ENCODE results near the gene GPR39. TPM values are rescaled to one million over a fixed set of nuclear protein-coding genes. Genes with fewer than 3 reads are reported as not detected.

The GPR39 gene
- total and polyA plus RNA-seq, 7 experiments from 2014 or later: not detected

- no peaks in the 10 kb centered on the region for H3K4me1 ChIP-seq (ENCODE audit: control insufficient read depth in 2 of 2, insufficient read depth in 2 of 2, low read length in 2 of 2)
- H3K4me3 ChIP-seq (ENCODE audit: low read length): no peak overlapping the region
- DNase-seq (no peak), ATAC-seq (no peak)
- Mint-ChIP-seq H3K27ac (no peak overlapping the region), H3K4me3 (no peak overlapping the region), H3K9me3 (peaks cover 0 to 6% (median 0%) of the 10 kb centered on the region in 11 donors), H3K36me3 (no peaks in the 10 kb centered on the region), H3K4me1 (no peaks in the 10 kb centered on the region), H3K27me3 (peaks cover 0 to 6% (median 0%) of the 10 kb centered on the region in 5 donors)
- no peaks in the 10 kb centered on the region for H3K9me3 ChIP-seq (ENCODE audit: control insufficient read depth in 2 of 3, low read length in 3 of 3)
- H3K27me3 ChIP-seq (ENCODE audit: control insufficient read depth in 2 of 2, insufficient read depth in 2 of 2, low read length in 2 of 2): no peaks in the 10 kb centered on the region
- intact Hi-C loops (cut with micrococcal nuclease): no loop called here
- H3K36me3 ChIP-seq (ENCODE audit: control insufficient read depth in 2 of 3, insufficient read depth in 3 of 3, low read length in 3 of 3): no peaks in the 10 kb centered on the region
- H3K27ac ChIP-seq (ENCODE audit: low read depth, low read length): no peak overlapping the region
- CTCF ChIA-PET: no interaction called here
- POLR2A ChIA-PET: no interaction called here
These were observed 169.5 kb downstream of the GPR39 start for GRCh38 chr2:132586101-132586511.

- Histone ChIP-seq H3K27ac (ENCODE audit: low read depth, low read length) (no peak overlapping the region), H3K27me3 (ENCODE audit: control insufficient read depth in 2 of 2, insufficient read depth in 2 of 2, low read length in 2 of 2) (no peaks in the 10 kb centered on the region), H3K36me3 (ENCODE audit: control insufficient read depth in 2 of 3, insufficient read depth in 3 of 3, low read length in 3 of 3) (no peaks in the 10 kb centered on the region), H3K4me3 (ENCODE audit: low read length) (no peak overlapping the region), H3K9me3 (ENCODE audit: control insufficient read depth in 2 of 3, low read length in 3 of 3) (no peaks in the 10 kb centered on the region), H3K4me1 (ENCODE audit: control insufficient read depth in 2 of 2, insufficient read depth in 2 of 2, low read length in 2 of 2) (no peaks in the 10 kb centered on the region)
- Mint-ChIP-seq H3K9me3 (peaks cover 0 to 6% (median under 1%) of the 10 kb centered on the region in 11 donors), H3K27me3 (peaks cover 0 to 4% (median 0%) of the 10 kb centered on the region in 5 donors), H3K4me1 (no peaks in the 10 kb centered on the region), H3K36me3 (no peaks in the 10 kb centered on the region), H3K27ac (no peak overlapping the region), H3K4me3 (no peak overlapping the region)
- no peak for DNase-seq
- intact Hi-C loops (cut with micrococcal nuclease): no loop called here
- ChIA-PET POLR2A (no interaction called here), CTCF (interaction anchor here (0.7 kb wide), 1 partner anchor 9 kb away, joined by 3 read pairs; no protein-coding TSS in a partner anchor)
- no peak for ATAC-seq
These were observed 170.2 kb downstream of the GPR39 start for GRCh38 chr2:132586835-132587234.

GRCh38 chr2:132588576-132588975 is 172.0 kb downstream of the GPR39 start:
- no peak for ATAC-seq
- peaks cover 0 to 3% (median 0%) of the 10 kb centered on the region in 5 donors for H3K27me3 Mint-ChIP-seq
- H3K4me1 Mint-ChIP-seq: no peaks in the 10 kb centered on the region
- H3K4me3 ChIP-seq (ENCODE audit: low read length): no peak overlapping the region
- no peaks in the 10 kb centered on the region for H3K4me1 ChIP-seq (ENCODE audit: control insufficient read depth in 2 of 2, insufficient read depth in 2 of 2, low read length in 2 of 2)
- H3K9me3 Mint-ChIP-seq: peaks cover 0 to 12% (median 1%) of the 10 kb centered on the region in 11 donors
- H3K27ac Mint-ChIP-seq: no peak overlapping the region
- H3K36me3 Mint-ChIP-seq: no peaks in the 10 kb centered on the region
- H3K36me3 ChIP-seq (ENCODE audit: control insufficient read depth in 2 of 3, insufficient read depth in 3 of 3, low read length in 3 of 3): no peaks in the 10 kb centered on the region
- H3K9me3 ChIP-seq (ENCODE audit: control insufficient read depth in 2 of 3, low read length in 3 of 3): no peaks in the 10 kb centered on the region
- H3K4me3 Mint-ChIP-seq: no peak overlapping the region
- no peak overlapping the region for H3K27ac ChIP-seq (ENCODE audit: low read depth, low read length)
- ChIA-PET CTCF (no interaction called here), POLR2A (no interaction called here)
- H3K27me3 ChIP-seq (ENCODE audit: control insufficient read depth in 2 of 2, insufficient read depth in 2 of 2, low read length in 2 of 2): no peaks in the 10 kb centered on the region
- DNase-seq: no peak
- intact Hi-C loops (cut with micrococcal nuclease): no loop called here

- Mint-ChIP-seq H3K4me3 (no peak overlapping the region), H3K36me3 (no peaks in the 10 kb centered on the region), H3K9me3 (peaks cover 0 to 12% (median 1%) of the 10 kb centered on the region in 11 donors), H3K4me1 (no peaks in the 10 kb centered on the region), H3K27ac (no peak overlapping the region), H3K27me3 (peaks cover 0 to 3% (median 0%) of the 10 kb centered on the region in 5 donors)
- ChIA-PET POLR2A (no interaction called here), CTCF (no interaction called here)
- no peak overlapping the region for H3K4me3 ChIP-seq (ENCODE audit: low read length)
- H3K9me3 ChIP-seq (ENCODE audit: control insufficient read depth in 2 of 3, low read length in 3 of 3): no peaks in the 10 kb centered on the region
- H3K27me3 ChIP-seq (ENCODE audit: control insufficient read depth in 2 of 2, insufficient read depth in 2 of 2, low read length in 2 of 2): no peaks in the 10 kb centered on the region
- no peaks in the 10 kb centered on the region for H3K36me3 ChIP-seq (ENCODE audit: control insufficient read depth in 2 of 3, insufficient read depth in 3 of 3, low read length in 3 of 3)
- no peak overlapping the region for H3K27ac ChIP-seq (ENCODE audit: low read depth, low read length)
- H3K4me1 ChIP-seq (ENCODE audit: control insufficient read depth in 2 of 2, insufficient read depth in 2 of 2, low read length in 2 of 2): no peaks in the 10 kb centered on the region
- intact Hi-C loops (cut with micrococcal nuclease): no loop called here
- DNase-seq: no peak
- no peak for ATAC-seq
These were observed 172.7 kb downstream of the GPR39 start for GRCh38 chr2:132589111-132589830.

GRCh38 chr2:132589966-132590365 is 173.4 kb downstream of the GPR39 start:
- H3K27me3 Mint-ChIP-seq: peaks cover 0 to 3% (median 0%) of the 10 kb centered on the region in 5 donors
- Histone ChIP-seq H3K9me3 (ENCODE audit: control insufficient read depth in 2 of 3, low read length in 3 of 3) (no peaks in the 10 kb centered on the region), H3K36me3 (ENCODE audit: control insufficient read depth in 2 of 3, insufficient read depth in 3 of 3, low read length in 3 of 3) (no peaks in the 10 kb centered on the region), H3K27ac (ENCODE audit: low read depth, low read length) (no peak overlapping the region), H3K4me1 (ENCODE audit: control insufficient read depth in 2 of 2, insufficient read depth in 2 of 2, low read length in 2 of 2) (no peaks in the 10 kb centered on the region), H3K4me3 (ENCODE audit: low read length) (no peak overlapping the region), H3K27me3 (ENCODE audit: control insufficient read depth in 2 of 2, insufficient read depth in 2 of 2, low read length in 2 of 2) (no peaks in the 10 kb centered on the region)
- no peak overlapping the region for H3K4me3 Mint-ChIP-seq
- no peaks in the 10 kb centered on the region for H3K36me3 Mint-ChIP-seq
- intact Hi-C loops (cut with micrococcal nuclease): no loop called here
- DNase-seq (no peak), ATAC-seq (no peak)
- no peak overlapping the region for H3K27ac Mint-ChIP-seq
- peaks cover 0 to 12% (median 1%) of the 10 kb centered on the region in 11 donors for H3K9me3 Mint-ChIP-seq
- ChIA-PET POLR2A (no interaction called here), CTCF (no interaction called here)
- no peaks in the 10 kb centered on the region for H3K4me1 Mint-ChIP-seq

- H3K27me3 ChIP-seq (ENCODE audit: control insufficient read depth in 2 of 2, insufficient read depth in 2 of 2, low read length in 2 of 2): no peaks in the 10 kb centered on the region
- no peaks in the 10 kb centered on the region for H3K9me3 ChIP-seq (ENCODE audit: control insufficient read depth in 2 of 3, low read length in 3 of 3)
- H3K4me3 Mint-ChIP-seq: no peak overlapping the region
- no peaks in the 10 kb centered on the region for H3K36me3 ChIP-seq (ENCODE audit: control insufficient read depth in 2 of 3, insufficient read depth in 3 of 3, low read length in 3 of 3)
- ChIA-PET CTCF (no interaction called here), POLR2A (no interaction called here)
- H3K27ac Mint-ChIP-seq: no peak overlapping the region
- DNase-seq: no peak
- H3K27ac ChIP-seq (ENCODE audit: low read depth, low read length): no peak overlapping the region
- H3K4me3 ChIP-seq (ENCODE audit: low read length): no peak overlapping the region
- intact Hi-C loops (cut with micrococcal nuclease): no loop called here
- ATAC-seq: no peak
- H3K4me1 Mint-ChIP-seq: no peaks in the 10 kb centered on the region
- peaks cover 0 to 3% (median 0%) of the 10 kb centered on the region in 5 donors for H3K36me3 Mint-ChIP-seq
- H3K27me3 Mint-ChIP-seq: peaks cover 0 to 8% (median 0%) of the 10 kb centered on the region in 5 donors
- peaks cover 0 to 18% (median 5%) of the 10 kb centered on the region in 11 donors for H3K9me3 Mint-ChIP-seq
- H3K4me1 ChIP-seq (ENCODE audit: control insufficient read depth in 2 of 2, insufficient read depth in 2 of 2, low read length in 2 of 2): no peaks in the 10 kb centered on the region
These were observed 176.6 kb downstream of the GPR39 start for GRCh38 chr2:132593171-132593570.

GRCh38 chr2:132595186-132595585 is 178.6 kb downstream of the GPR39 start:
- intact Hi-C loops (cut with micrococcal nuclease): no loop called here
- Mint-ChIP-seq H3K9me3 (peaks cover 0 to 18% (median 5%) of the 10 kb centered on the region in 11 donors), H3K27me3 (peaks cover 0 to 9% (median 4%) of the 10 kb centered on the region in 5 donors), H3K27ac (no peak overlapping the region), H3K4me3 (no peak overlapping the region), H3K4me1 (no peaks in the 10 kb centered on the region), H3K36me3 (peaks cover 0 to 3% (median 0%) of the 10 kb centered on the region in 5 donors)
- Histone ChIP-seq H3K4me3 (ENCODE audit: low read length) (no peak overlapping the region), H3K27me3 (ENCODE audit: control insufficient read depth in 2 of 2, insufficient read depth in 2 of 2, low read length in 2 of 2) (no peaks in the 10 kb centered on the region), H3K27ac (ENCODE audit: low read depth, low read length) (no peak overlapping the region), H3K9me3 (ENCODE audit: control insufficient read depth in 2 of 3, low read length in 3 of 3) (no peaks in the 10 kb centered on the region), H3K36me3 (ENCODE audit: control insufficient read depth in 2 of 3, insufficient read depth in 3 of 3, low read length in 3 of 3) (no peaks in the 10 kb centered on the region), H3K4me1 (ENCODE audit: control insufficient read depth in 2 of 2, insufficient read depth in 2 of 2, low read length in 2 of 2) (no peaks in the 10 kb centered on the region)
- POLR2A ChIA-PET: no interaction called here
- DNase-seq (no peak), ATAC-seq (no peak)
- CTCF ChIA-PET: no interaction called here
